GM18505 (cell line): Measurements from ENCODE around the gene SNX24.

Source experiments
- ATAC-seq: cut with Tn5 transposase; IDR thresholded peaks from one replicate; pipeline ENCODE4 v1.9.1; 2021; ENCODE audit not compliant: unreplicated experiment
- POLR2A ChIP-seq: IDR thresholded peaks from 4 replicates; pipeline ENCODE4 v1.6.1; 2011; ENCODE audit warnings: borderline replicate concordance; ENCODE audit not compliant: insufficient read depth, insufficient read length; ENCODE audit errors: extremely low read depth

SNX24 gene

GRCh38 chr5:122978644-122979297, 133.4 kb downstream of the SNX24 start:
- no peak for ATAC-seq
- no peak for TF ChIP-seq POLR2A

- ATAC-seq = no peak
Measured at GRCh38 chr5:122981846-122982245, 136.4 kb downstream of the SNX24 start.

GRCh38 chr5:122982376-122982775, 137.0 kb downstream of the SNX24 start:
- ATAC-seq = no peak
- TF ChIP-seq POLR2A = no peak

More at GRCh38 chr5:122981846-122982245, 136.4 kb downstream of the SNX24 start:
- TF ChIP-seq POLR2A = no peak

- ATAC-seq = no peak
Measured at GRCh38 chr5:122984425-122984824, 139.0 kb downstream of the SNX24 start.

GRCh38 chr5:122985006-122985700, 139.7 kb downstream of the SNX24 start:
- ATAC-seq = no peak
- no peak for TF ChIP-seq POLR2A

More at GRCh38 chr5:122984425-122984824, 139.0 kb downstream of the SNX24 start:
- no peak for TF ChIP-seq POLR2A

GRCh38 chr5:122985954-122986721, 140.7 kb downstream of the SNX24 start:
- ATAC-seq = peak; percentile 93
- TF ChIP-seq POLR2A = no peak

- TF ChIP-seq POLR2A = no peak
- no peak for ATAC-seq
Measured at GRCh38 chr5:122996091-122996490, 150.7 kb downstream of the SNX24 start.

- TF ChIP-seq POLR2A = no peak
- no peak for ATAC-seq
Measured at GRCh38 chr5:122997294-122997693, 151.9 kb downstream of the SNX24 start.

- peak; percentile 86 for ATAC-seq
- no peak for TF ChIP-seq POLR2A
Measured at GRCh38 chr5:122999947-123000563, 154.6 kb downstream of the SNX24 start.

- no peak for TF ChIP-seq POLR2A
- no peak for ATAC-seq
Measured at GRCh38 chr5:123000731-123001130, 155.3 kb downstream of the SNX24 start.

GRCh38 chr5:123001808-123002207, 156.4 kb downstream of the SNX24 start:
- no peak for TF ChIP-seq POLR2A
- no peak for ATAC-seq

- ATAC-seq = no peak
- no peak for TF ChIP-seq POLR2A
Measured at GRCh38 chr5:123007182-123007581, 161.8 kb downstream of the SNX24 start.

- no peak for ATAC-seq
- no peak for TF ChIP-seq POLR2A
Measured at GRCh38 chr5:123007754-123008153, 162.3 kb downstream of the SNX24 start.
